Activated B cell treated with CpG ODN at 0.5 μM for 24 hours (primary cell): ENCODE measurements around the gene AXDND1. TPM values are rescaled to one million over a fixed set of nuclear protein-coding genes. Genes with fewer than 3 reads are reported as not detected.

Experiments used
- ATAC-seq: fragments of 200-7000 bp; cut with Tn5 transposase; one replicate; pipeline ENCODE4 v1.10.0; 2021; ENCODE audit warnings: low read depth, mild to moderate bottlenecking, moderate library complexity
- CTCF ChIA-PET: fragments of 350-600 bp; sonication (Branson Sonifier 250); formaldehyde crosslinking; loops from one replicate; lab custom pipeline; 2021; ENCODE audit warnings: antibody characterized with exemption; lab: Charles Lee
- POLR2A ChIA-PET: fragments of 350-600 bp; sonication (Branson Sonifier 250); formaldehyde crosslinking; loops from one replicate; lab custom pipeline; 2021; ENCODE audit warnings: antibody characterized with exemption; lab: Charles Lee
- DNase-seq: peaks from one replicate; pipeline ENCODE4 v3.0.0; 2022
- H3K27ac Mint-ChIP-seq: one replicate; pipeline ENCODE4 v1.8.0; 2020; ENCODE audit warnings: mixed read lengths
- H3K27me3 Mint-ChIP-seq: one replicate; pipeline ENCODE4 v1.8.0; 2021; ENCODE audit warnings: mixed read lengths
- H3K36me3 Mint-ChIP-seq: one replicate; pipeline ENCODE4 v1.8.0; 2021; ENCODE audit warnings: low read depth, mixed read lengths
- H3K4me1 Mint-ChIP-seq: one replicate; pipeline ENCODE4 v1.8.0; 2021; ENCODE audit warnings: mixed read lengths
- H3K4me3 Mint-ChIP-seq: one replicate; pipeline ENCODE4 v1.8.0; 2020; ENCODE audit warnings: mild to moderate bottlenecking, mixed read lengths
- H3K9me3 Mint-ChIP-seq: one replicate; pipeline ENCODE4 v1.8.0; 2020; ENCODE audit warnings: mixed read lengths
- intact Hi-C: fragments of 100-400 bp; cut with micrococcal nuclease; formaldehyde crosslinking; loops from one replicate; pipeline ENCODE4 v1.15.1; 2024
- total RNA-seq: library from RNA; stranded (reverse); gene quantifications from 2 replicates; pipeline ENCODE4 v1.2.3, GENCODE V29; 2022
- TF ChIP-seq, protein P1 (sequence below): fragments of 200-600 bp; IDR thresholded peaks from one replicate; pipeline ENCODE4 v1.8.0; 2022; ENCODE audit warnings: antibody characterized with exemption, mild to moderate bottlenecking

The AXDND1 gene
- total RNA-seq, 1 donor from 2014 or later: 0.75 TPM

DNA sequence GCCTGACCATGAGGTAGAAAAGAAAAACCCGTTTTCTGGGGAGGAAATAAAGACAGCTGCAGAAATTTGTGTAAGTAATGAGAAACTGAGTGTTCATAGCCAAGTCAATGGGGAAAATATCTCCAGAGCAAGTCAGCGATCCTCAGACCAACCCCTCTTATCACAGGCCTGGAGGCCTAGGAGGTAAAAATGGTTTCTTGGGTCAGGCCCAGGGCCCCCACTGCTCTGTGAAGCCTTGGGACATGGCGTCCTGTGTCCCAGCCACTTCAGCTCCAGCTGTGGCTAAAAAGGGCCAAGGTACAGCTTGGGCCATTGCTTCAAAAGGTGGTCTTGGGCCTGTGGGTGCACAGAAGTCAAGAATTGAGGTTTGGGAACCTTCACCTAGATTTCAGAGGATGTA, 108.9 kb downstream of the AXDND1 start:
- ChIA-PET CTCF (no interaction called here), POLR2A (no interaction called here)
- Mint-ChIP-seq H3K27me3 (peaks cover 5% of the 10 kb centered on the region), H3K27ac (no peak overlapping the region), H3K4me3 (no peak overlapping the region), H3K9me3 (peaks cover 31% of the 10 kb centered on the region), H3K4me1 (no peaks in the 10 kb centered on the region), H3K36me3 (peaks cover 6% of the 10 kb centered on the region)
- no peak for ATAC-seq
- no peak for DNase-seq
- TF ChIP-seq, protein P1, sequence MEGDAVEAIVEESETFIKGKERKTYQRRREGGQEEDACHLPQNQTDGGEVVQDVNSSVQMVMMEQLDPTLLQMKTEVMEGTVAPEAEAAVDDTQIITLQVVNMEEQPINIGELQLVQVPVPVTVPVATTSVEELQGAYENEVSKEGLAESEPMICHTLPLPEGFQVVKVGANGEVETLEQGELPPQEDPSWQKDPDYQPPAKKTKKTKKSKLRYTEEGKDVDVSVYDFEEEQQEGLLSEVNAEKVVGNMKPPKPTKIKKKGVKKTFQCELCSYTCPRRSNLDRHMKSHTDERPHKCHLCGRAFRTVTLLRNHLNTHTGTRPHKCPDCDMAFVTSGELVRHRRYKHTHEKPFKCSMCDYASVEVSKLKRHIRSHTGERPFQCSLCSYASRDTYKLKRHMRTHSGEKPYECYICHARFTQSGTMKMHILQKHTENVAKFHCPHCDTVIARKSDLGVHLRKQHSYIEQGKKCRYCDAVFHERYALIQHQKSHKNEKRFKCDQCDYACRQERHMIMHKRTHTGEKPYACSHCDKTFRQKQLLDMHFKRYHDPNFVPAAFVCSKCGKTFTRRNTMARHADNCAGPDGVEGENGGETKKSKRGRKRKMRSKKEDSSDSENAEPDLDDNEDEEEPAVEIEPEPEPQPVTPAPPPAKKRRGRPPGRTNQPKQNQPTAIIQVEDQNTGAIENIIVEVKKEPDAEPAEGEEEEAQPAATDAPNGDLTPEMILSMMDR: no peak
- intact Hi-C loops: no loop called here

DNA sequence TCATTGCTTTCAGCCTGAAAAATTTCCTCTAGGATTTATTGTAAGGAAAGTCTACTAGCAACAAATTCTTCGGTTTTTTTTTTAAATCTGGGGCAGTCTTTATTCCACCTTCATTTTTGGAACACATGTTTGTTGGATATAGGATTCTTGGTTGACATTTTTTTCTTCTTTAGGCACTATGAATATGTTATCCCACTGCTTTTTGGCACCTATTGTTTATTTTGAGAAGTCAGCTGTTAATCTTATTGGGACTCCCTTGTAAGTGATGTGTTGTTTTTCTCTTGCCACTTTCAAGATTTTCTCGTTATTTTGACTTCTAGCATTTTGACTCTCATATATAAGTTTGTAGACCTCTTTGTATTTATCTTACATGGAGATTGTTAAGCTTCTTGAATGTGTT, 110.7 kb downstream of the AXDND1 start:
- ATAC-seq: no peak

DNA sequence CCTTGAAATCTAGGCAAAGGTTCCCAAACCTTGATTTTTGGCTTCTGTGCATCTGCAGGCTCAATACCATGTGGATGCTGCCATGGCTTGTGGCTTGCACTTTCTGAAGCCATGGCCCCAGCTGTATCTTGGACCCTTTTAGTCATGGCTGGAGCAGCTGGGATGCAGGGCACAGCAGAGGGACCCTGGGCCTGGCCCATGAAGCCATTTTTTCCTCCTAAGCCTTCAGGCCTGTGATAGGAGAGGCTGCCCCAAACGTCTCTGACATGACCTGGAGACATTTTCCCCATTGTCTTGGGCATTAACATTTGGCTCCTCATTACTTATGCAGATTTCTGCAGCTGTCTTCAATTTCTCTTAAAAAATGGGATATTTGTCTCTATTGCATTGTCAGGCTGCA, 112.6 kb downstream of the AXDND1 start:
- DNase-seq (no peak), ATAC-seq (no peak)
- H3K4me3 Mint-ChIP-seq: no peak overlapping the region
- H3K9me3 Mint-ChIP-seq: peaks cover 41% of the 10 kb centered on the region
- no peaks in the 10 kb centered on the region for H3K27me3 Mint-ChIP-seq
- ChIA-PET POLR2A (no interaction called here), CTCF (no interaction called here)
- H3K4me1 Mint-ChIP-seq: no peaks in the 10 kb centered on the region
- peaks cover 6% of the 10 kb centered on the region for H3K36me3 Mint-ChIP-seq
- intact Hi-C loops: no loop called here
- TF ChIP-seq, protein P1: no peak
- no peak overlapping the region for H3K27ac Mint-ChIP-seq

More for the DNA sequence above, 110.7 kb downstream of the AXDND1 start:
- no peak for DNase-seq
- ChIA-PET CTCF (no interaction called here), POLR2A (no interaction called here)
- H3K4me1 Mint-ChIP-seq: no peaks in the 10 kb centered on the region
- H3K4me3 Mint-ChIP-seq: no peak overlapping the region
- peaks cover 6% of the 10 kb centered on the region for H3K36me3 Mint-ChIP-seq
- intact Hi-C loops: no loop called here
- H3K27ac Mint-ChIP-seq: no peak overlapping the region
- peaks cover 35% of the 10 kb centered on the region for H3K9me3 Mint-ChIP-seq
- TF ChIP-seq, protein P1: no peak
- H3K27me3 Mint-ChIP-seq: peaks cover 5% of the 10 kb centered on the region

DNA sequence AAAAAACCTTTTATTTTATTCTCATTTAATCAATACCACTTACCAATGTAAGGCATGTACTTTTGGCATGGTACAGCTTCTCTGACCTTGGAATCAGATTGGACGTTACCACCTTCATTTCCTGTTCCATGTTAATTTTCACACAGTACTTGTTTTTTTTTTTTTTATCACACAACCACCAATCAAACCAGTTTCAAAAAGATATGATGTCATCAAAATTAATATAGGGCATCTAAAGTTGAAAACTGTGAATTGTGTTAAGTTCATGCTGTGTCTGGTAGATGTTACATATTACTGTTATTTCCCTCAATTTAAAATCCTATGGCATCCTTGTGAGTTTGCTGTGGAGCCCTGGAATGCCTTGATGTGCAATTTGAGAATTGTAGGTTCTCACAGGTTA, 124.8 kb downstream of the AXDND1 start:
- ATAC-seq (no peak), DNase-seq (no peak)
- Mint-ChIP-seq H3K36me3 (peaks cover 2% of the 10 kb centered on the region), H3K4me3 (no peak overlapping the region), H3K9me3 (peaks cover 13% of the 10 kb centered on the region), H3K4me1 (no peaks in the 10 kb centered on the region), H3K27ac (no peak overlapping the region), H3K27me3 (no peaks in the 10 kb centered on the region)
- intact Hi-C loops: no loop called here
- CTCF ChIA-PET: no interaction called here
- POLR2A ChIA-PET: no interaction called here
- TF ChIP-seq, protein P1: no peak

DNA sequence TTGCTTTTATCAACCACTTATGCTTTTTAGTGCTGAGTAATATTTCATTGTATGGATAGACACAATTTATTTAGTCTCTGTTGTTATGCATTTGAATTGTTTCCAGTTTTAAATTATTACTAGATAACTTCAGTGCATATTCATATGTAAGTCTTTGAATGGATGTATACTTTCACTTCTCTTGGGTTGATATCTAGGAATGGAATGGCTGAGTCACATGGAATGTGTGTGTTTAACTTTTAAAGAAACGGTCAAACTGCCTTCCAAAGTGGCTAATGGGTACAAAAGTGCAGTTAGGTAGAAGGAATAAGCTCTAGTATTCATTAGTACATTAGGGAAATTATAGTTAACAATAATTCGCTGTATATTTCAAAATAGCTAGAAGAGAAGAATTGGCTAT, 127.6 kb downstream of the AXDND1 start:
- H3K4me3 Mint-ChIP-seq: no peak overlapping the region
- no peaks in the 10 kb centered on the region for H3K4me1 Mint-ChIP-seq
- intact Hi-C loops: no loop called here
- peaks cover 3% of the 10 kb centered on the region for H3K9me3 Mint-ChIP-seq
- H3K27ac Mint-ChIP-seq: no peak overlapping the region
- H3K27me3 Mint-ChIP-seq: peaks cover 8% of the 10 kb centered on the region
- H3K36me3 Mint-ChIP-seq: no peaks in the 10 kb centered on the region
- TF ChIP-seq, protein P1: no peak
- no peak for DNase-seq
- no peak for ATAC-seq
- ChIA-PET POLR2A (no interaction called here), CTCF (no interaction called here)
